Uterus (tissue), 2 donors: ENCODE data around the gene TPRG1.

Source experiments
- POLR2A ChIP-seq, 2 donors: fragments of 450-650 bp; IDR thresholded peaks; one replicate each; pipeline ENCODE4 v1.6.1; 2016; ENCODE audit warnings: antibody characterized with exemption in 2 of 2, mild to moderate bottlenecking in 1 of 2, moderate library complexity in 1 of 2
- TF ChIP-seq, protein P1 (sequence below), 4 experiments: fragments of 200-600 bp in 2 of 4; fragments of 450-650 bp in 2 of 4; sonication (generic) in 2 of 4; IDR thresholded peaks; one replicate each; pipeline ENCODE4 v1.5.1; 2016 to 2019; ENCODE audit warnings: antibody characterized with exemption in 4 of 4, mild to moderate bottlenecking in 2 of 4, moderate library complexity in 1 of 4

DNA sequence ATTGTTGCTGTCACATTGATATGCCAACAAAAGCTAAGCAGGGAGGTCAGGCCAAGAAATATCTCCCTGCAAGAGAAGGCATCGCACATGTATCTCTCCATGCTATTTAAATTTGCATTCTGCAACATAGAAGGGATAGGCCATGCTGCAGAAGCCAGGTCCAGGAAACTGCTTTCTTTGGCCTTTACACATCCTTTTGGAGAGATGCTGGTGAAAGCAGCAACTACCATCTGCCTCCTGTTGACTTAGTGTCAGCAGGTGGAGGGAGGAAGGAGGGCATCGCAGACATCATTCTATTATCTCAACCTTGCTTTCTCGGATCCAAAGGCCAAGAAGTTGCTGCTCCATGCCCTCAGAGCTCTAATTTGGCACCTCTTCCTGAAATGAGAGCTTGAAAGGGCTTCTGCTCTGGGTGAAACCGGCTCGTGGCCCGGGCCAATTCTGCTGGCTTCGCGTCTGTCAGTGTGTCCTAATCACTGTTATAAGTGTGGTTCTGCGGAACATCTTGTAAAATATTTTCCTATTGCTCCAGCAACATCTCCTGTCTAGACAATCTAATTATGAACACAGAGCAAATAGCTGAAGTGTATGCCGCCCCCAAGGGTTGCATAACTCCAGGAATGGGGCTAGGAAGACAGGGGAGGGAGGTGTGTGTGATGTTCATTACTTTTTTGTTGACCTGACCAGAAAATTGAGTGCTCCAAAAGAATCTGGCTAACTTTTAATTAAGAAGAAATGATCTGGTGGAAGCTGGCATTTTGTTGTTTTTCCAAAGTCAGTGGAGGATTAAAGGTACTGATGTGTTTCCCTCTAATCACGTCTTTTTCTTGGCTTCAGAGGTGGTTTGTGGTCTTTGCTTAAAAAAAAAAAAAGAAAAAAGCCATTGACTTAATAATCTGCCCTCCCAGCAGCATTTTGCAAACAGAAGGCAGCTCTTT lies 89.1 kb downstream of the TPRG1 start:
- no peak for TF ChIP-seq POLR2A (IDR thresholded peaks at IDR 0.05)
- TF ChIP-seq, protein P1, sequence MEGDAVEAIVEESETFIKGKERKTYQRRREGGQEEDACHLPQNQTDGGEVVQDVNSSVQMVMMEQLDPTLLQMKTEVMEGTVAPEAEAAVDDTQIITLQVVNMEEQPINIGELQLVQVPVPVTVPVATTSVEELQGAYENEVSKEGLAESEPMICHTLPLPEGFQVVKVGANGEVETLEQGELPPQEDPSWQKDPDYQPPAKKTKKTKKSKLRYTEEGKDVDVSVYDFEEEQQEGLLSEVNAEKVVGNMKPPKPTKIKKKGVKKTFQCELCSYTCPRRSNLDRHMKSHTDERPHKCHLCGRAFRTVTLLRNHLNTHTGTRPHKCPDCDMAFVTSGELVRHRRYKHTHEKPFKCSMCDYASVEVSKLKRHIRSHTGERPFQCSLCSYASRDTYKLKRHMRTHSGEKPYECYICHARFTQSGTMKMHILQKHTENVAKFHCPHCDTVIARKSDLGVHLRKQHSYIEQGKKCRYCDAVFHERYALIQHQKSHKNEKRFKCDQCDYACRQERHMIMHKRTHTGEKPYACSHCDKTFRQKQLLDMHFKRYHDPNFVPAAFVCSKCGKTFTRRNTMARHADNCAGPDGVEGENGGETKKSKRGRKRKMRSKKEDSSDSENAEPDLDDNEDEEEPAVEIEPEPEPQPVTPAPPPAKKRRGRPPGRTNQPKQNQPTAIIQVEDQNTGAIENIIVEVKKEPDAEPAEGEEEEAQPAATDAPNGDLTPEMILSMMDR (IDR thresholded peaks at IDR 0.05) = no peak
